GM18951 (cell line): ENCODE measurements around the gene GDPD5.

ENCODE experiments used
- POLR2A ChIP-seq: IDR thresholded peaks from 4 replicates; pipeline ENCODE4 v1.6.1; 2011; ENCODE audit warnings: mild to moderate bottlenecking; ENCODE audit not compliant: insufficient read length, insufficient read depth; ENCODE audit errors: extremely low read depth
- in situ Hi-C: fragments of 300-500 bp; cut with MboI; formaldehyde crosslinking; loops from one replicate; pipeline ENCODE4 v1.12.0; 2022; ENCODE audit warnings: low sequenced_read_pairs, mixed read lengths, inconsistent platforms; ENCODE audit not compliant: unreplicated experiment

The GDPD5 gene

DNA sequence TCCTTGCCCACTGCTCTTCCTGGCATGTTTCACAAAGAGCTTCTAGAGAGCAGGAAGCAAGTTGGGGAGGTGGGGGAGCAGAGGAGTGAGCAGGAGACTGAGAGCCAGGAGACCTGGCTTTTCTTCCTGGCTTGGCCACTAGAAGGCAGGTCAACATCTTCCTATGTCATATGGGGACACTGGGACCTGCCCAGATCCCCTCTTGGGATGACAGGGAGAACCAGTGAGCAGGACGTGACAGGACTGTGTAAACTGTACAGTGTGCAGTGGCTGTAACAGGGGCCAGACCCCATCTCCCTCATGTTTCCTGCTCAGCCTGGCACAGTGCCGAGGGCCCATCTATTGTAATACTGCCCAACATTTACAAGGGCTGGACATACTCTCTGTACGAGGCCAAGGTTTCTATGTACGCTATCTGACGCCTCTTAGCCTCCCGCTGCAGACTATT lies 29.4 kb downstream of the GDPD5 start:
- in situ Hi-C loops, result no loop called here
- TF ChIP-seq POLR2A, result no peak

DNA sequence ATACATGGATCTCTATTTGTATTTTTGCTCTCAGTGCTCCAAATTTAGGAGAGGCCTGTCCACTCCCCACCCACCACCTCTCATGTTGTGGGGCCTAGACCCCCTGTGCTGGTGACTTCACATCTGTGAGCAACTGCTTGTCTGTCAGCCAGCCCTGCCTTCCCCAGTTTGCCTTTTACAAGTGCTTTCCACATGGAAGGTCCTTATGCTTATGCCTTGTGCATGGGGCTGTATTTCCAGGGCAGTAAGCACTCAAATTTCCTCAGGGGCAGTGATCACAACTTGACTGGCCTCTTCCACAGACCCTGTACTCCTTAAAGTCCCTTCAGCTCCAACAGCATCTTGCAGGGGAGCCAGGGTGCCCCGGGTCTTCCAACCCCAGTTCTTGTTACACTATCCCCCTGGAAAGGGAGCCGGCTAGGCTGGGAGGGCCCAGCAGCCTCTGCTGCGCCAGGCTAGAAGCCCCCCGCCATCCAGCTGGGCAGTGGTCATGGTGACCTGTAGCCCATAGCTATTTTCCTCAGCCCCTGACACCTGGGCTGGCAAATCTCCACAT lies 29.9 kb downstream of the GDPD5 start:
- in situ Hi-C loops, result no loop called here
- no peak for TF ChIP-seq POLR2A

DNA sequence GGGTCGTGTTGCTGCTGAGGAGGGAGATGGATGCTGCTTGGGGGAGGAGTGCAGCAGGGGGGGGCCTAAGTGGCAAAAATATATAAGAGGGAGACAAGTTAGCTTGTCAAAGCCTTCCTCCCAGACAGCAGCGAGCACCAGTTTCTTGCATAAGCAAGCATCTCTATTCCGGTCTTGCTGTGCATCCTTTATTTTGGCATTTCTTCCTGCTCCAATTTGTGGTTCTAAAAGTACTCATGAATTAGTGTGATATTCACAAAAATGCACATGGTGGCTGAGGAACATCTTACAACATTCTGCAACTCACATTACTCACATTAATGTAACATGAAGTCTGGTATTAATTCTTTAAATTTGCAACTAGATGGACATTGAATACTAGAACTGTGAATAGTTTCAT lies 32.1 kb downstream of the GDPD5 start:
- in situ Hi-C loops, result no loop called here
- TF ChIP-seq POLR2A, result no peak

DNA sequence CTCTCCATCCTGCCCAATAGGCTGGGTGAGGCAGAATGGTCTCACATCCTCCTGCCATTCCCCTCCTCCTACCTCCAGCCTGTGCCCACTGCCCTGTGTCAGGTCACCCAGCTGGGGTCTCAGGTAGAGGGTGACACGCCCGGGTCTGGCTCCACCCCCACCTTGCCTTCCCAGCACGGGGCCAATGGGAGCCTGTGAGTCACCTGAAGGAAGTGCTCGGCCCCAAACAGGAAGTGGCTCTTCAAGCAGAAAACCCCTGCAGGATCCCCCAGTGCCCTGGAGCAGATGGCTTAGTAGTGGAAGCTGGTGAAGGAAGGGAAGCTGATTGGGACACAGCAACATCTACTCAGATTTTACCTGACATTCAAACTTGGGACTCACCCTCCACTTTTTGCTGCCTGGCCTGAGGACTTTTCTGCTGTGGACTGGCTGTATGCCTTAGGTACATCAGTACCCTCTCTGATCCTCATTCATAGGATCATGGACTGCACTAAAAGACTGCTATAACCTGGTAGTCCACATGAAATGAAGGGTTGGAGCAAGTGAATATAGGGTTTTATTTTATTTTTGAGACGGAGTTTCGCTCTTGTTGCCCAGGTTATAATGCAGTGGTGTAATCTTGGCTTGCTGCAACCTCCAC lies 33.4 kb downstream of the GDPD5 start:
- in situ Hi-C loops, result no loop called here
- TF ChIP-seq POLR2A, result no peak

DNA sequence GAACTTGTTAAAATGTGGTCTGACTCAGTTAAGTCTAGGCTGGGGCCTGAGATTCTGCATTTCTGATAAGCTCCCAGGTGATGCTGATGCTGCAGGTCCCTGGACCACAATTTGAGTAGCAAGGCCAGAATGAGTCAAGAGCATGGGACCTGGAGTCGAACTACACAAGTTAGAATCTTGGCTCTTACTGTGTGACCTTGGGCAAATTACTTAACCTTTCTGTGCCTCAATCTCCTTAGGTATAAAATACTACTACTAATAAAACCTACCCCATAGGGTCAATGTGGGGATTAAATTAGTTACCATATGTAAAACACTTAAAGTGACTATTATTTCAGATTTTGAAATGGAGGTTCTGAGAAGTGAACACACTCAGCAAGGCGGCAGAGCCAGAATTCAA lies 34.3 kb downstream of the GDPD5 start:
- in situ Hi-C loops, result no loop called here
- TF ChIP-seq POLR2A, result no peak

DNA sequence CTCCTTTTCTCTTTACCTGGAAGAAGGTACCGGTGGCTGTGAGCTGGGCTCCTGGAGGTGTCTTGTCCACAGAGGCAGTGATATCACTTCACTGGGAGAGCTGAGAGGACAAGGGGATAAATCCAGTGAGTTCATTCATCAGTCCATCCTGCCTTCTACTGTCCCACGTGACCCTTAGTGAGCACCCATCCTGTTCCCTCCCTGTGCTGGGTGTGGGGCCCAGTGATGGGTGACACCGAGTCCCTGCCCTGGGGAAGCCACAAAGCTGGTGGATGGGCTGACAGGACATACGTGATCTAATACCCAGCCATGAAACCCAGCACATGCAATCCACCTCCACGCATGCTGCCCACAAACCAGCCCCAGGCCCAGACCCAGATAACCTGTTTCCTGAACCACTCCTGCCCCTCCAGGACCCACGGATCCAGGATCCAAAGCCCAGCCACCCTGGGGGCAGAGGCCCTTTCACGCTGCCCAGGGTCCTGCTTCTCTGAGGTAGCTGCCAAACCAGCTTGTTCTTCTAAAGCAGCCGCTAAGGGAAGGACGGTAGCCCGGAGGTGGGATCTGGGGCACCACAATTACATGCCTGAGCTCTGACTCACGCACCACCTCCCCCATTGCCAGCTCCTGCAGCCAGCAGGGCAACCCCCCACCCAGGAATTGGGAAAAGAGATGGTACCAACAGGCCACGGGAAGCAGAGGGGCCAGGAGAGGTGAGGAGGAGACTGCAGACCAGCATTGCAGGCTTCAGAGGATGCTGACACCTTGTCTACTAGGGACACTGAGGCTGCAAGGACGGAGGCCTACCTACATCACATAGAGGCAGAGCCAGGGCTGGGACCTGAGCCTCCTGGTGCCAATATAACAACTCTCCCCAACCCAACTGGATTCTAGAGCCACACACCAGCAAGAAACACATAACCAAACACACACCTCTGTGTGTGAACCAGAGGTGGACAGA lies 35.2 kb downstream of the GDPD5 start:
- no peak for TF ChIP-seq POLR2A
- in situ Hi-C loops, result no loop called here

DNA sequence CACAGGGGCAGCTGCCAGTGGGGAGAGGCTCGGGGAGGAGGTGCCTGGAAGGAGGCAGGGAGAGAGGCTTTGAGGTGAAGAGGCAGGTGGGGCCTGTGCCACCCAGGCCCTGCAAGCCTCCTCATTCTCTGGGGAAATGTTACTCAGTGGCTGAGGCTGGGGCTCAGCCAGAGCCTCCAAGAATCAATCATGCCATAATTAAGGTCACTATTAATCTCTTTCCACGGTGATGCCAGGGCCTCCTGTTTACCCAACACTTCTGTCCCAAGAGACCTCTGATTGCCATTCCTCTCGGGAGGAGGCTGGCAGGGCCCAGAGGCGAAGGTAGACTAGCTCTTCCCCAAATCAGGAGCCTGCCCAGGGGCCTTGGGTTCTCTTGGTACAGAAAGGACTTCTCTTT lies 38.4 kb downstream of the GDPD5 start:
- in situ Hi-C loops, result no loop called here
- TF ChIP-seq POLR2A, result no peak

DNA sequence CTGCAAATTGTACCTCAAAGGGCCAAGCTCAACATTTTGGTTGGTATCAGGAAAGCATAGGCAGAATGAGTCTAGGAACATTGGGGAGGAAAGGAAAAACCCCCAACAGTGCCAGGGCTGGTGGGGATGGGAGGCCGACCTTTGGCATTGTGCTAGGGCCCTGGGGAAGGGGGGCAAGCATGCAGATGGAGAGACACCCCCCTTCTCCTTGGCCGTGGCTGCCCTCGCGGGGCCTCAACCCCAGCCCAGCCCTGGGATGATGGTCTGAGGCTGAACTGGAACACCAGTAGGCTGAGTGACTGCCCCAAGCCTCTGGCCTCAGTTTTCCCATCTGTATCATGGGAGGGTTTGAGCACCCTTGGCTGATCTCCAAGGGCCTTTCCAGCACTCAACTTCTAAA lies 40.0 kb downstream of the GDPD5 start:
- in situ Hi-C loops, result no loop called here
- no peak for TF ChIP-seq POLR2A

DNA sequence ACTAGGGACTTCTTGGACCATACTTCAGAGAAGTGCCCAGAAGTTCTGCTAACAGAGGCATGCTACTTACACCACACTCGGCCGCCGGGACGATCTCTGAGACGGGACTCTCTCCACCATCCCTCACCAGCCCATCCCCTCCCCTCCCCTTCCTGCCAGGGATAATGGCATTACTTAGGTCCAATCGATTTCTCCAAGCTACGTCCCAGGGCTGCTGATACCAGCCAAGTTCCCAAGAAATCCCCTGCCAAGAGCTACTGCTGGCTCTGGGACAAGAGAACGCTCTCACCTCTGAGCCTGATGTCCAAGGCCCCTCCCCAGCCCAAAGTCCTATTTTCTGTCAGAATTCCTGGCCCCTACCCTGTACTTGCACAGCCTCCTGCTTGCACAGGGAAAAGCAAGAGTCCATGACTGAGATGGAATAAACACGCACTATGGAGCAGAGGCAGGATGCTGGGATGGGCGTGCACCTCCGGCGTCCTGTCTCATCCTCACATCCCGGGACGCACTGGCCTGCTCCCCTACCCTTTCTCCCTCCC lies 42.7 kb downstream of the GDPD5 start:
- in situ Hi-C loops, result no loop called here
- no peak for TF ChIP-seq POLR2A

DNA sequence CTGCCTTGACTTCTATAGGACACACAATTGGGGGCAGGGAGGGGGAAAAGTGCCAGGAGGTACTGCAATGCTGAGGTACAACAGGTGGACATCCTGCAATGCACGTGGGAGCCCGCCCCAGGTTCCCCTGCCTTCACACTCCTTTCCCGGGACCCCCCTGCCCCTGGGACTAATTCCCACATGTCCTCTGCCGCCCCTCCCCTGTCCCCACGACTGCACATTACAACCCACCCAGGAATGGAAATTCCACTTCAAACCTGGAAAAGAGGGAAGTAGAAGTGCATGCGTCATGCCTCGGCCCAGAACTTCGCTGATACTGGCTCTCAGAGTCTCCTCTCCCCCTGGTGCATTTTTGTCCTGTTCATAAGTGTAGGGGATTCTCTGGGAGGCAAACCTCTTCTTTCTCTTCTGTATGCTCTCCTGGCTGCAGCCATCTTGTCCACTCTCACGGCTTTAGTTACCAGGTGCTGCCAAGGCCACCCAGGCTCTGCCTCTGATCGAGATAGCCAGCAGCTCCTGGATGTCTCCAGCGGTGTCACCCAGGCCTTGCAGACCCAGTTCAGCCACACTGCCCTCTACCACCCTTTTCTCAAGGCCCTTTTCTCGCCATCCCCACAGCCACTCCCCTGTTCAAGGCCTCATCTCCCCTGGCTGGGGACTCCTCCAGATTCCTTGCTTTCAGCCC lies 43.7 kb downstream of the GDPD5 start:
- in situ Hi-C loops, result no loop called here
- TF ChIP-seq POLR2A, result no peak

DNA sequence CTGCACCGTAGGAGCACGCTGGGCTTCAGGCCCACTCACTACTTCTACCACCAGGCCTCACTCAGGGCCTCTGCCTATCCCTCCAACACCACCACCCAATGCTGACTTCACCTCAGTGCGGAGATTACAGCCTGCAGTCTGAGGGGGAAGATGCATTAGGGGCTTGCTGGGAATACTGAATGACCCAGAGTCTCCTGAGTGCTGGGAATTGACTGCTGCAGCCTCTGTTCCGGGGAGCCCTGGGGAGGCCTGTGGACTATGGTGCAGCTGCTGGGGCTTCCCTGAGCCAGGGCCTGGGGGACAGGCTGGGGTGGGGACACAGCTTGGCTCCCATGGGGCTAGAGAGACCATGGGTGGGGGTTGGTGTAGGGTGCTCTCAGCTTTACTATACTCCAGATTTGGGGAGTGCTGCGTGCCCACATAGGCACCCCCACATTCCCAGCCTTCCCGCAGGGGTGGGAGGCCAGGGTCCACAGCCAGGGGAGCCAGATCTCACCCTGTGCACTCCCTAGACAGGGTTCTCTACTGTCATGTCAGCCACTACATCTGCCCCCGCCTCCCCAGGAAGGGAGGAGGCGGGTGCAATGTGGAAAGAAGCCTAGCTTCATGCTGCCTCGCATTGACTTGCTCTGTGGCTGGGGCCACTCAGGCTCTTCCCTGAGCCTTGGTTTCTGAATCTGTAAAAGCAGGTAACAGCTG lies 44.4 kb downstream of the GDPD5 start:
- no peak for TF ChIP-seq POLR2A
- in situ Hi-C loops, result no loop called here
